GM19351 (cell line): Measurements from ENCODE around the gene UTS2B.

Source experiments
- ATAC-seq: cut with Tn5 transposase; IDR thresholded peaks from one replicate; pipeline ENCODE4 v1.9.1; 2021; ENCODE audit warnings: mild to moderate bottlenecking, moderate library complexity; ENCODE audit not compliant: unreplicated experiment

Gene UTS2B

DNA sequence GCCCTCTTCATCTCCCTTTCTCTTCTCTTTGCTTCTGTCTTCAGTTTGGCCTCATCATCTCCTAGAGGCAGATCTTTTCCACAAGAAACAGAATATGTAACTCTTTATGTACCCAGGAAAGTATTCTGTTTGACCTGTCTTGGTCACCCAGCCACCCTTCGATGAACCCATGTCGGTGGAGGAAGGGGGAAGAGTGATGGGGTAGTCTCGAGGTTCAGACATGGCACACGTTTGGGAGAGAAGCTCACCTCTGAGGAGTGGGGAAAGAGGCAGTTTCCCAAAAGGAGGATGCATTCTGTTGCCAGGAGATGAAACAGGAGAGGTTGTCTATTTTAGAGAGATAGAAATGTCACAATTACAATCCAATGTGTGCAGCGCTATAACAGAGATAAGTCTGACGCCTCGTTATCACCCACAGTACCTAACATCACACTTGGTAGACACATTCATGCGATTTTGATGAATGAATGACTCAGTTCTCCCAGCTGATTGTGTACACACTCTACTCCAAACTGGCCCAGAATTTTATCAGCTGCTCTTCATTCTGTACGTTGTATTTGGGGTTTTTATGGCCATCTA, 1.9 kb downstream of the UTS2B start:
- ATAC-seq, result peak; percentile 9

DNA sequence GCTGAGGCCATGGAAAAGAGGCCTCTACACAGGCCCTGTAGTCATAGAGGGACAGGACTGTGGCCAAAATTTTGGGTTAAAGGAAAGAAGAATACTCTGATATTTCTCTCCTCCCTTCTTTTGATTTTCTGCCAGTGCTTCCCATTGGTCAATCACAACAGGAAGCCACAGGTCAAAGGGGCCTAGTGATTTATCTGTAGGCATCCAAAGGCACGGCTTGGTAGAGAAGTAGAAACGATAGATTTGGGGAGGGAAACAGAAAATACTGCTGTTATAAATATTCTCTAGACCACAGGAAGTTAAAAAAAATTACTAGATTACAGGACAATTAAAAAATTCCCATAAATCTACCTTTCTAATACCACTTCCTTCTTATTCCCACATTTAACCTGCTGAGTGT, 2.8 kb downstream of the UTS2B start:
- no peak for ATAC-seq

DNA sequence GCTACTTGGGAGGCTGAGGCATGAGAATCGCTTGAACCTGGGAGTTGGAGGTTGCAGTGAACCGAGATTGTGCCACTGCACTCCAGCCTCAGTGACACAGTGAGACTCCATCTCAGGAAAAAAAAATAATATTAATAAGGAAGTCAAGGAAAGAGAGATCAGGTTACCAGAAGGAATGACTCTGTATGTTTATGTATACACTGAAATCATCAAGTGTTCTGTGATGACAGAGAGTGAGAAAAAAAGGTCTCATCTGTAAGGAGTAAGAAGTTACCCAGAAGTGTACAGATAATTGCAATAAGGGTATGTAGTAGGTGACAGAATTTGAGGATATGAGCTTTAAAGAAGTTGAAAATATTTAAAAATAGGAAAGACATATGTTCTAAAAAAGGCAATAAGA, 5.4 kb downstream of the UTS2B start:
- no peak for ATAC-seq

DNA sequence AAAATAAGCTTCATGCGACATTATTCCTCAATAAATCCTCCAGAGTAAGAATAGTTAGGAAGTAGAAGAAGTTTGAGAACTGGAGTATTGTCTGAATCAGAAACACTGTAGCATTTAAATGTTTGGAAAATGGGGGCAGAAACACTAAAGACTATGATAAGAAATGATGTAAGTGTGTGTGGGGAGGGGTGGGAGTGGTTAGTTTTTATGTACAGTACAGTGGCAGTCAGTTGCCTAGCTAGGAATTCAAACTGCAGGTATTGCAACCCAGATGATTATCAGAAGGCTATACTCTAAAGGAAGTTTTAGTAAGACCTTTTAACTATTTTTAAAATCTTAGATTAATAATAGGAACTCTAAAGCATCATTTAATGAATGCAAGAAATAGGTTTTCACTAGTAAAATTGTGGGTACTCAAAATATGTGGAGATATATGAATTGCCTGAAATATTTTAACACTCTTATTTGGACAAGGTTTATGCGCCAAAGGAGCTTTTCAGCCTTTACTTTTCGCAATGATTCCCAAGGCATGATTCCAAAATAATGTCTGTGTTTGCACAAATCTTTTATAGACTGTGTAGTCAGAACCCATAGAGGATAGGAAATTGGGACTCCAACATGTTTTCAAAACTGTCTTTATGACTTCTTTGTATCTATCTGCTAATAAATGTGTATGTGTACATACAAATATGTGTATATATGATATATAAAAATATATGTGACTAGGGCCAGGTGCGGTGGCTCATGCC, 9.1 kb downstream of the UTS2B start:
- ATAC-seq, result no peak

DNA sequence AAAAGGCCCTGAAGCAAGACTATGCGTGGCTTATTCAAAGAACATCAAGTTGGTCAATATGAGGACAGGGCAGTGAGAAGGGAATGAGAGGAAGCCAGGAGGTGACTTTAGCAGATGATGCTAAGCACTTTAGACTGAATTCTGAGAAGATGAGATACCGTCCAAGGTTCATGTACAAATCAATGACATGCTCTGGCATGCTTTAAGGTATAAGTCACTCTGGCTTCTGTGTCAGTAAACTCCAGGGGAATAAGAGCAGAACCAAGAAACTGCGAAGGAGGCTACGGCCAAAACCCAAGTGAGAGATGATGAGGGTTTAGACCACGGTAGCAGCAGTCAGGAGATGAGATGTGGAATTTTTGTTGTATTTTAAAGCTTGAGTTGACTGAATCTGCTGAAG, 10.0 kb downstream of the UTS2B start:
- no peak for ATAC-seq

DNA sequence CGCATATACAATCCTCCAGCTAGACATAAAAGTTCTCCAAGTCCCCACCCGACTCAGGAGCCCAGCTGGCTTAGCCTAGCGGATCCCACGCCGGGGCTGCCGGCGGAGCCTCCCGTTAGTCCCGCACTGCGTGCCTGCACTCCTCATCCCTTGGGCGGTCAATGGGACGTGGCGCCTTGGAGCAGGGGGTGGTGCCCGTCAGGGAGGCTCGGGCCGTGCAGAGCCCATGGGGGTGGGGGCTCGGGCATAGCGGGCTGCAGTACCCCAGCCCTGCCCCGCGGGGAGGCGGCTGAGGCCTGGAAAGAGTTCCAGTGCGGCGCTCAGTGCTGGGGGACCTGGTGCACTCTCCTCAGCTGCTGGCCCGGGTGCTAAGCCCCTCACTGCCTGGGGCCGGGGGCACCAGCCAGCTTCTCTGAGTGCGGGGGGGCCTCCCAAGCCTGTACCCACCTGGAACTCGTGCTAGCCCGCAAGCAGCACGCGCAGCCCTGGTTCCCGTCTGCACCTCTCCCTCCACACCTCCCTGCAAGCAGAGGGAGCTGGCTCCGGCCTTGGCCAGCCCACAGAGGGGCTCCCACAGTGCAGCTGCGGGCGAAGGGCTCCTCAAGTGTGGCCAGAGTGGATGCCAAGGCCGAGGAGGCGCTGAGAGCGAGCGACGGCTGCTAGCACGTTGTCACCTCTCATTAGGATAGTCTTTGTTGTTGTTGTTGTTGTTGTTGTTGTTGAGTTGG, 13.3 kb downstream of the UTS2B start:
- no peak for ATAC-seq

DNA sequence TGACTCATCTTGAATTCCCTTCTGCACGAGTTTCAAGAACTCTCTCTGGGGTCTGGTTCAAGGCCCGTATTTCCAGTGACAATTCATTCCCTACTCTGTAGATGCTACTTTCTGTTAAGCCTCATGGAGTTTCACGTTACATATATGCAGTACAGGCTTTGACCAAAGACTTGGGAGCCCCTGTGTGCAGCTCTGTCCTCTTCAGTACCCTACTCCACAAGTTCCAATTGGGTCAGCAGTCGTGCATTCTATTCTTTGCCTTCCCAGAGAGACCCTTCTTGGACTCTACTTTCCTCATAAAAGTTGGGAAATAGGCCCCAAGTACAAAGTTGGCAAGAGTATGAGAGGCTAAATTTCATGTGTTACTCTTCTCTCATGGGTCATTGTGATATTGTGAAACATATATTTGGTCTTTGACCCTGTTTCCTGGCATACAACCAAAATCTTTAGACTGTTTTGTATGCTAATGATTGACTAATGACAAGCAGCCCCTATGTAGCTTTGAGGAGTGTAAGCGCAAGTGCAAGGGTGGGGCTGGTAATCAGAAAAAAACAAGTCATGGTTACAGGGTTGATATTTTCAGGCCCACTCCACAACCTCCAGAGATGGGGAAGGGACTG, 16.1 kb downstream of the UTS2B start:
- no peak for ATAC-seq

DNA sequence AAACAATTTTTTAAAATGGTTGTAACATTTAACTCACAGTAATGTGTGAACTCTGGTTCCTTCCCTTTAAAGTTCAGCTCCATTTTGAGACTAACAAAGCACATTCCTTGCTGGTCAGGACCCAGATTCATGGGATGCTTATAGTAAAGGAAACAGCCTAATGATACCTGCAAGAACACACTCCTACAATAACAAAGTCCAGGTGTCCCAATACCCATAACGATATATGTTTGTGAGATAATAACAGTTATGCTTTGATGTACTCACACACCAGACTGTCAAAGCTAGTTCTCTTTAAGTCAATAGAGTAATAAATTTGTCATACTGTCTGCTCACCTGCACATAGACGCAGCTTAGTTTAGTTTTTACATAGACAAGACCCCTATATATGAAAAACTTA, 17.0 kb downstream of the UTS2B start:
- ATAC-seq, result no peak

DNA sequence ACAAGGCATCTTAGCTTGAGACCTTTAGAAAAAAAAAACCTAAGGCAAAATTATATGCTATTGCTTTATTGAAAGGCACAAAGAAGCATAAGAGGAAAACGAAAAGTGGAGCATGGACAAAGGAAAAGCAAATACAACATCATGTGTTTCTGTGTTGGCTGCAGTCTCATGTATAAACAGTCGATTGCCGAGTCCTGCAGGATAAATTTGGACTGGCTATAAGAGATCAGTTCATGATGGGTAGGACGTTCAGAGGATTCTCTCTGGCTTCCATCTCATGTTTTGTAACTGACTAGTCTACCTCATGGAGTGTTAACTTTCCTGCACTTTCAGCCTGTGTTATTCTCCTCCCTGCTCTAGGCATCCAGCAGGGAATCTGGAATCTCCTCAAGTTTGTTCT, 23.0 kb downstream of the UTS2B start:
- ATAC-seq, result no peak

DNA sequence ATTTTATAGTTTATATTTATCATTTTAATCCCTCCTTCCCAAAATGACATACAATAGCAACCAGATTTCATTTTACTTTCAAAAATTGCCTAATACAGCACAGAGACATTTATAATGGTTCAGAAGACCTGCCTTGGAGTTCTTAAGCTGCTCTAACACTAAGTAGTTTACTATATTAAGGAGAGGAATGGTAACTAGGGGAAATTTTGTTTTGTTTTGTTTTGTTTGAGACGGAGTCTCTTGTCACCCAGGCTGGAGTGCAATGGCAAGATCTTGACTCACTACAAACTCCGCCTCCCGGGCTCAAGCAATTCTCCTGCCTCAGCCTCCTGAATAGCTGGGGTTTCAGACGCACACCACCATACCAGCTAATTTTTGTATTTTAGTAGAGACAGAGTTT, 23.9 kb downstream of the UTS2B start:
- no peak for ATAC-seq

DNA sequence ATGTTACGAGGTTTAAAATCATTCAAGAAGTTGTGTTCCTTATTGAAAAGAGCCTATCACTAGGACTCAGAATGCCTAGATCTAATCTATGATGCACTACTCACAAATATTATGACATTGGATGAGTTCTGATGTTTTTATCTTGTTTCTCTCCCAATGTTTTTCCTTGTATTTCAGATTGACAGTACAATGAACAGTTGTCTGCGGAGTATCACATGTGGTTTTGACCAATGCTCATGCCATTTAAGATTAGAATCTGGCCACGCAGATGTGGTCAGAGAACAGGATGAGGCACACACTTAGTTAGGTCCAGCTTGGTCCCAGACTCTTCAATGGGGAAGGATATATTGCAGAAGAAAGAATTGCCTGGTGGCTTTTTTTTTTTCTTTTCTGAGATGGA, 26.7 kb downstream of the UTS2B start:
- no peak for ATAC-seq

DNA sequence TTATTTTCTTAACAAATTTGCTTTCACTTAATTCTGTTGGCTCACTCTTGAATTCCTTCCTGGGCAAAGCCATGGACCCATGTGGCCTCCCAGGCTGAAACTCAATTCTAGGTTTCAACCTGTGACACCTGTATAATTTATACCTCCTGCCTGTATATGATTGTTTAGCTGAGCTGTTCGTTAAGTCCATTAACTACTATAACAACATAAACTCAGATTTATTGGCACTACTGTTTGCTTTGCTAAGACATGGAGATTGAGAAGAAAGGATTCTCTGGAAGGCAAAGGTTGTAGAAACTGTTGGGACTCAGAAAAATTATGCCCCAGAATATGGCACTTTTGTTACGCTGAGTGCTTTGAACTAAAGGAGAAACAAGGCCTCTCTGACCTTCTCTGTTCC, 27.9 kb downstream of the UTS2B start:
- no peak for ATAC-seq

DNA sequence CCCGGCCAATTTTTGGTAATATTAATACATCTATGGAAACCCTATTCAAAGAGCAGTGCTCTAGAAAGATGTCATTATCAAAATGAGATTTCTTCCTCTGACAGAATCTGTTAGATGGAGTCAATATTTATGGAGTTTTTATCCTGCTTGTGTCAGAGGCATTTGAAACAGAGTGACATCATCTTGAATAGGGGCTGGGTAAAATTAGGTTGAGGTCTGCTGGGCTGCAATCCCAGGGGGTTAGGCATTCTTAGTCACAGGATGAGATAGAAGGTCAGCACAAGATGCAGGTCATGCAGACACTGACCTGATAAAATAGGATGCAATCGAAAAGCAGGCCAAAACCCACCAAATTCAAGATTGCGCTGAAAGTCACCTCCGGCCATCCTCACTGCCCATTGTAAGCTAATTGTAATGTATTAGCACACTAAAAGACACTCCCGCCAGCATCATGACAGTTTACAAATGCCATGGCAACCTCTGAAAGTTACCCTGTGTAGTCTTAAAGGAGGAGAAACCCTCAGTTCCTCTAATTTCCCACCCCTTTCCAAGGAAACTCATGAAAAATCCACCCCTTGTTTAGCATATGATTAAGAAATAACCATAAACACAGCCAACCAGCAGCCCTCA, 28.4 kb downstream of the UTS2B start:
- ATAC-seq, result no peak

DNA sequence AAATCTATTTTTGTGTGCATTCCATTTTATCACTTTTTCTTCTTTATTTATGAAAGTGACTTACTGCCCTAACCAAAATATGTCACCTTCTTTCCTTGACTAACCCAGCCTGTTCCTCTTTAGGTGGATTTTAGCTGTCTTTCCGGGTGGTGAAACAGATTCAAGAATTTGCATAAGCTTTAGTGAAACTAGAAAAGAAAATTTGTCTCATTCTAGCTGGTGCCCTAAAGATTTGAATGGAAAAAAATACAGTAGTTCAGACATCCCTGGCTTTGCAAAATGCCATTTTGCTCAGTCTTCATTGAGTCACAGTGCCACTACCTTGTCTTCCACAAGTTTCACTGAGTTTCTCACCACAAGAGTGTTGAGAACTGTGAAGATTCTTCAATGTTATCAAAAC, 29.3 kb downstream of the UTS2B start:
- peak; percentile 79 for ATAC-seq

DNA sequence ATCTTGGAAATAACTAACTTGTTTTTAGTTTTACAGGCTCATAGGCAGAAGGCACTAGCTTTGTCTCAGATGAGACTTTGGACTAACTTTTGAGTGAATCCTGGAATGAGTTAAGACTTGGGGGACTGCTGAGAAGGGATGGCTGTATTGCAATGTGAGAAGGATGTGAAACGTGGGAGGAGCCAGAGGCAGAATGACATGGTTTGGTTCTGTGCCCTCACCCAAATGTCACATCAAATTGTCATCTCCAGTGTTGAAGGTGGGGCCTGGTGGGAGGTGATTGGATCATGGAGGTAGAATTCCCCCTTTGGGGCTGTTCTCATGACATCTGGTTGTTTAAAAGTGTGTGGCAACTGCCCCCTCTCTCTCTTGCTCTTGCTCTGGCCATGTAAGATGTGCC, 29.9 kb downstream of the UTS2B start:
- ATAC-seq, result peak; percentile 22

DNA sequence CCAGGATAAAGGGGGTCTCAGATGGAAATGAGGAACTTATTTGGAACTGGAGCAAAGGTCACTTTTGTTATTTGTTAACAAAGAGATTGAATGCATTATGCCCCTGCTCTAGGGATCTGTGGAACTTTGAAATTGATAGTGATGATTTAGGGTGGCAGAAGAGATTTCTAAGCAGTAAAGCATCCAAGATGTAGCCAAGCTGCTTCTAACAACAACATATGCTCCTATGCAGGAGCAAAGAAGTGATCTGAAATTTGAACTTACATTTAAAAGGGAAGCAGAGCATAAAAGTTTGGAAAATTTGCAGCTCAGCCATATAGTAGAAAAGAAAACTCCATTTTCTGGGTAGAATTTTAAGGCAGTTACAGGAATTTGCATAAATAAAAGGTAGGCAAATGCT, 31.5 kb downstream of the UTS2B start:
- ATAC-seq, result no peak

DNA sequence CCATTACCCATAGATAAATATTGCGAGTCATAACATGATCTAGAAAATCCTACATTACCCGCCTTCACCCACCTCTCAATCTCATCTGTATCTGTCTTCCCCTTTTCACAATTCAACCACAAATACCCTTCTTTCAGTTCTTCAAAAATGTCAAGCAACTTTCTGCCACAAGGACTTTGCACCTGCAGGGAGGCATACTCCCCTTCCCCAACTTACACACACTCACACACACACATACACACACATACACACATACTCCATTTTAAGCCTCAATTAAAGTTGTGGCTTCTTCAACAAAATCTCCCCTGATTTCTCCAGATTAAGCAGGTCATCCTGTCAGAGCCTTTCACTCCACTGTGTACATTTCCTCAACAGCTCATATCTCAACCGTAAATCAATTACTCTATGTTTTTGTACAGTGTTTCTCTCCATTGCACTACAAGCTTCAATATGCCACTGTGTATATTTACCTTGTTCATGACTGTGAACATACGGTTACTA, 34.2 kb downstream of the UTS2B start:
- ATAC-seq, result peak; percentile 78

DNA sequence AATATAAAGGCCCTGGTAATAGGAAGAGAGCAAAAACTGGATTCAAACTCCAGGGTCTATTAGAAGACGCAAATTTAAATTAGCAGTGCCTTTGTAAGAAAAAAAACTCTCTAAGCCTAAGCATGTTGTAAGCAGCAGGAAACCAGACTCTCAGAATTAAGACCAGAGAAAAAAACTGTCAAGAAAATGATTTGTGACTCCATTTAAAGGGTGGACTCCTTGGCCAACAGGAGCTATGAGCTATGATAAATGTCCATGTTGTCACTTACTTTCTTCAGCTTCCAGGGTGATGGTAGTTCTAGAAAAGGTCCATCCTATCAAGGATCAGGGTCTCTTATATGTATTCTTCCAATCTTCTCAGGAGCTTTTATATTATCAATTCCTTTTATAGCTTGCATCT, 36.0 kb downstream of the UTS2B start:
- ATAC-seq, result no peak

DNA sequence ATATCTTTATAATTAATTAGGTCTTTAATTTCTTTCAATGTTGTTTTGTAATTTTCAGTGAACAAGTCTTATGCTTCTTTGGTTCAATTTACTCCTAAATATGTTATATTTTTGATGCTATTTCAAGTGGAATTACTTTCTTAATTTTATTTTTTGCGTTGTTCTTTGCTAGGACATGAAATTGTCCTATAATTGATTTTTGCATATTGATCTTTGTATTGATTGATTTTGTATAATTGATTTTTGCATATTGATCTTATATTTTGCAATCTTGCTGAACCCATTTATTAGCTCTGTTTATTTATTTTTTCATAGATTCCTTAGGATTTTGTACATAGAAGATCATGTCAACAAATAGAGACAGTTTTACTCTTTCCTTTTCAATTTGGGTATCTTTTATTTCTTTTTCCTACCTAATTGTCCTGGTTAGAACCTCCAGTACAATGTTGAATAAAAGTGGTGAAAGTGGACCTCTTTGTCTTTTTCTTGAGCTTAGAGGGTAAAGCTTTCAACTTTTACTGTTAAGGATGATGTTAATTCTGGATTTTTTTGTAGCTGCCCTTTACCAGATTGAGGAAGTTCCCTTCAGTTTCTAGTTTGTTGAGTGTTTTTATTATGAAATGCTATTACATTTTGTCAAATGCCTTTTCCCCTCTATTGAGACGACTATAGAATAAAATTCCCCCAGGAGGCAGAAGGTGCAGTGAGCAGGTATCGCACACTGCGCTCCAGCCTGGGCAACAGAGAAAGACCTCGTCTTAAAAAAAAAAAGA, 37.9 kb downstream of the UTS2B start:
- ATAC-seq, result no peak

DNA sequence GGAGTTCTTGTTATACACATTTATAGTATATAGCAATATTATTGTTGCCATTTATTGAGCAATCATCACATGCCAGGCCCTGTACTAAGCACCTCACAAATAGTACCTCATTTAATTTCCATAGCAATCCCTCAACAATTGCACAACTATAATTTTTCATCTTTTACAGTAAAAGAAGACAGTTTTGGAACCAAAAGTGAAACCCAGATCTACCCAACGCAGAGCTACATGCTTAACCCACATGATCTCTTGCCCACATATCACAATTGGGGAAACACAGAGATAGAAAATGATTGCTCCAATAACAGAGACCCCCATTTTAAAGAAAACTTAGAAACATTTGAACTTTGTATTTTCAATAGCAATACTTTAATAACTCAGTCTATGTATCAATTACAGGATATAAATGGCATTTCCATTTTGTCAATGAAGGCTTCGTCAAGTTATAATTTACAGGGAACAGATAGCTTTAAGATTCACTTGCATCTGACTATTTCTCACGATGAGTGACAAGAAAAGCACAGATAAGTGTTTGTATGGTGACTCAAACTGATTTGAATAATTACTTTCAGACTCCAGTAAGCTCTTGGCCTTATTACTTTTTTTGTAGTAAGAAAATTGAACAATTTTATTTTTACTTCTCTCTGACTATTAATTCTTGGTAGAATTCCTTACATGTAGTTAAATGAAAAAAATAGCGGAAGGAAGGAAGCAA, 39.9 kb downstream of the UTS2B start:
- ATAC-seq, result peak; percentile 89
